ENCODE data around the gene FSD1.

- no peak for TF ChIP-seq CTCF (conservative IDR thresholded peaks at IDR 0.05)
- no peak for TF ChIP-seq ZFX (IDR thresholded peaks at IDR 0.05)
Measured at GRCh38 chr19:4342615-4343369, 38.4 kb downstream of the FSD1 start.

Data from C4-2B (cell line).